Measurements from ENCODE around the gene EMC7. TPM values are rescaled to one million over a fixed set of nuclear protein-coding genes. Genes with fewer than 3 reads are reported as not detected.
"Not testable (repeated sequence)": the region's sequence is repeated elsewhere in the genome, so short reads cannot be mapped to it uniquely, and the experiment has no call there.

Gene EMC7
- total RNA-seq (2014; rRNA removed): 29.2 and 39.3 TPM in 2 replicates
- polyA plus RNA-seq (2012): 99.3 TPM

- DNase-seq (ENCODE audit: low read depth): peak; percentile 99
Measured at GRCh38 chr15:34101366-34102174, at the start of gene EMC7, which contains the start of gene PGBD4. EMC7 (minus strand) TSS chr15:34101862; CDS start chr15:34101839, 23 bp downstream. PGBD4 (plus strand) TSS chr15:34102083; CDS start chr15:34102532, 449 bp downstream.

GRCh38 chr15:34147371-34148140 is 45.9 kb upstream of the EMC7 start:
- DNase-seq (ENCODE audit: low read depth): peak; percentile 37

DNA sequence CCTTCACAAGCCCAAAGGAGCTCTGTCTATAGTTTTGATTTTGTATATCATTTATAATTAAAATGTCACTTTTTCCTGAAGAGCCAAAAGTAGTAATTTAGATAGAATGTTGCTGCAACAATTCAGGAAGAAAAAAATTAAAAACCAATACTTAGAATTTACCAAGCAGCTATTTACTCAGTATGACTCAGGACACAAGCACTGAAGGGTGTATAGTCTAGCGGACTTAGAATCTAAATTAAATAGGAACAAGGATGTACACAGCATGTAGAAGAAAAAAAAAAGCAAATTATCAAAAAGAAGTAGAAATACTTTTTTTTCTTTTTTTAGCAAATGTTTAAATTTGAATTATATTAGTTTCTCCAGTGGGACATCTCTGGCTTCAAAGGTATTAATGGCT is 31.8 kb upstream of the EMC7 start:
- no peak for DNase-seq (ENCODE audit: low read depth)

GRCh38 chr15:34132881-34133280 is 31.2 kb upstream of the EMC7 start:
- no peak for DNase-seq (ENCODE audit: low read depth)

GRCh38 chr15:34128898-34129297 is 27.2 kb upstream of the EMC7 start:
- DNase-seq (ENCODE audit: low read depth): no peak

DNA sequence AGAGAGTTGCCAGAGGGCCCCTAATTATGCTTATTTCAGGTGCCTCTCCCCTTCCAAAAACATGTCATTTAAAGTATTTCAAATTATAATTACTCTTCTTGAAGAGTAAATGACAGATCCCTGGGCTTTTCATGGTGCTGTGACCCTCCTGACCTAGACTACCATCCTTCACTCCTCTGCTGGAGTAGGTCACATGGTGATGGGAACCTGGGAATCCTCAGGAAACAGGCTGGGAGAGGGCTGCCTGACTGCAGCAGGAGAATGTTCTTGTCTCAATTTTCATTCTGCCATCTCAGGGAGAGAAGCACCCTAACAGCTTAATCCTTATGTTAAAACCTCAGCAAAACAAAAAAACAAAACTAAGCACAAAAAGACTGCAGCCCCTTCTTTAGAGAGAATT is 24.9 kb upstream of the EMC7 start:
- DNase-seq (ENCODE audit: low read depth): no peak

DNA sequence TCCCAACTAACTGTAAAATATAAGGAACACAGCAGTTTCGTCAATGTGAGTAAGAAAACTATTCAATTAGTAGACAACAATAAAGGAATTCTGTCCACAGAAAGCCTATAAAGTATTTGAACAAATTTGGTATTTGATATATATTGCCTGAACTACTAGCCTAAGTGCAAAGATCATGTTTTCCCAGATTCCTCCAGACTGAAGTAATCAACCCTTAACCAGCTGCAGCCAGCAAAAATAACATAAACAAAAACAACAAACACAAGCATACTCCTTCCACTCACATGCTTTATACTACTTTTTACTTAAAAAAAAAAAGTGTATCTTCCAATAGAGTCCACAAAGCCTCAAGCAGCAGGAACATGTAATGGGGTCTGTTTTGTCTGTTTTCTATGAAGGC is 24.3 kb upstream of the EMC7 start:
- DNase-seq (ENCODE audit: low read depth): no peak

DNA sequence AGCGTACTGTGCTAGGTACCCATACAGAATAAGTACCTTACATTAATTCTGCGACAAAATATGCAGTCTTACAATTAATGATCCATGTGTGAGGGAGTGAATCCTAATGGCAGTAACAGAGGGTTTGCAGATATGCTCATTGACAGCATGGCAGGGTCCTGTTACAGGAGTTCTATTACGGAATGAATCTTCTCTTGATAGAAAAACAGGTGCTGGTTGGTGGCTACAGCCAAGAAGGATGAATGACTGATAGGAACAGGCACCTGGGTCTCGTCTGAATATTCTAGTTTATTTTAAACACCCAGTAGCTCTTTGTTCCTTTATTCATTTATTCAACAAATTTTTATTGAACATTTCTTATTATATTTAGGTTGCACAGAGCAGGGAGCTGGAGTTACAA is 23.0 kb upstream of the EMC7 start:
- peak; percentile 6 for DNase-seq (ENCODE audit: low read depth)

GRCh38 chr15:34122771-34123183 is 21.1 kb upstream of the EMC7 start:
- peak; percentile 74 for DNase-seq (ENCODE audit: low read depth)

DNA sequence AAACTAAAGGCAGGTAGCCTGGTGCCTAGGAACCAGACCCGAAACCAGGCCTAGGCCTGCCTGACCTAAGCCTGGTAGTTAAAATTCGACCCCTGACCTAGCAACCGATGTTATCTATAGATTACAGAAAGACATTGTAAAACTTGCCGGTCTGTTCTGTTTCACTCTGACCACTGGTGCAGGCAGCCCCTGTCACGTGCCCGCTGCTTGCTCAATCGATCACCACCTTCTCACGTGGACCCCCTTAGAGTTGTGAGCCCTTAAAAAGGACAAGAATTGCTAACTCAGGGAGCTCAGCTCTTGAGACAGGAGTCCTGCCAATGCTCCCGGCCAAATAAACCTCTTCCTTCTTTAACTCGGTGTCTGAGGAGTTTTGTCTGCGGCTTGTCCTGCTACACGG is 20.1 kb upstream of the EMC7 start:
- not testable (repeated sequence) for DNase-seq (ENCODE audit: low read depth)

- not testable (repeated sequence) for DNase-seq (ENCODE audit: low read depth)
Measured at GRCh38 chr15:34120420-34120819, 18.8 kb upstream of the EMC7 start.

GRCh38 chr15:34119291-34119690 is 17.6 kb upstream of the EMC7 start:
- peak; percentile 63 for DNase-seq (ENCODE audit: low read depth)

GRCh38 chr15:34116620-34117019 is 15.0 kb upstream of the EMC7 start:
- peak; percentile 21 for DNase-seq (ENCODE audit: low read depth)

- no peak for DNase-seq (ENCODE audit: low read depth)
Measured at GRCh38 chr15:34114739-34115138, 13.1 kb upstream of the EMC7 start.

DNA sequence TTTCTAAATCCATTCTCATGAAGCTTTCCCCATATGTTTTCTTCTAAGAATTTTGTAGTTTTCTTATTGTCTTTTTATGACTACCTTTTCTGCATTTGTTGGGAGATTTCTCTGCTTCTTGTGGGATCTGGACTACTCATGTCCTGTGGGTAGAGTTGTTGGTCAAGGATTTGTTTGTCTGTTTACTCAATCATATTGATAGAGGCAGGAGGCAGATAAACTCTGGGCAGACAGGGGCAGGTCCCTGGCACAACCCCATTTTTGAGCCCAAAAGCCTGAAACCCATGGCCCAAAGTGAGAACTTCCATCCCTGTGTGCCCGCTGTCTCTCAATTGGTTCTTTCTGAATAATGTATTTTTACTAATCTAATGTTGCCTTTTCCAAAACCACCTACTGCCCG is 12.6 kb upstream of the EMC7 start:
- DNase-seq (ENCODE audit: low read depth): no peak

DNA sequence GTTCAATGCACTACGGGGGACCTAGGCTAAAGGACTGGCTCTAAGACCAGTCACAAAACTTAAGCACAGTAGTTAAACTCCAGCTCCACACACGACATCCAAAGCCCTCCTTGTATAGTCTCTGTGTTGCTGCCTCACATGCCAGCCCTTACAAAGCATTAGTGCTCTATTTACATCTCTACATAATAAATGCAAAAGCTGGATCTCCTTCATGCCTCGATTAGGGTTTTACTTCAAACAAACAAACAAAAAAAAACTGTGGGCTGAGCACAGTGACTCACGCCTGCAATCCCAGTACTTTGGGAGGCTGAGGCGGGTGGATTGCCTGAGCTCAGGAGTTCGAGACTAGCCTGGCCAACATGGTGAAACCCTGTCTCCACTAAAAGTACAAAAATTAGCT is 9.8 kb upstream of the EMC7 start:
- DNase-seq (ENCODE audit: low read depth): no peak

DNA sequence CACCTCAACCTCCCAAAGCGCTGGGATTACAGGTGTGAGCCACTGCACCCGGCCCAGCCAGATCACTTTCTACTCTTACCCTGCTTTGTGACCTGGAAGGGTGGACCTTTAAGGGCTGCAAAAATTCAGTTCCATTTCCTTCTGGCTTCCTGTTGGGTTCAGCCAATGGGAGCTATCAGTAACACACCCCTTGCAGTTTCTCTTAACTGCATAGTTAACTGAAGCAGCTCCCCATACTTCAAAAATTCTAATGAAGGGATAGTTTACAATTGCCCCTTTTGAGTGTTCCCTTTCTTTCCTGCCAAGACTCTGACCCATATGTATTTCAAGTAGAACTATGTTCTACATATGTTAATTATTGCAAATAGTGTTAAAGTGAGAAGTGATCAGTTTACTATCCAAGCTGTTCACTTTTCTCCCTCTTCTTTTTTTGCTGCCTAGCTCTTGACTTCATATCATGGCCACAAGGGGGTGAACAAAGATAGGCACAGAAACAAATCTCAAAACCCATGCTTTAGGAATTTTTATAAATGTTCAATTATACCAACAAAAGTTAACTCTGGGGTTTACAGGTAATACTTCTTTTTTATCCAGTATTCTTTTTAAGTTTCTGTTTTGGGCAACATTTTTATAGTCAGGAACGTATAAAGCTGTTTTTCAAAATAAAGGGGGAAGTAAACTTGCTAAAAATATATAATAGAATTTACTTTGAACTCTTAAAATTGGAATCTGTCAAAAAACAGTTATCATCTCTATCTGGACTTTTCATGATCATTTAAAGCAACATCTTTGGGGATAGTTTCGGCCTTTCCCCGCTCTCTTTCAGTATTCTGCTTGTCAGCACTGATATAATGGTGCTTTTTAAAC is 8.4 kb upstream of the EMC7 start:
- DNase-seq (ENCODE audit: low read depth): peak; percentile 35

DNA sequence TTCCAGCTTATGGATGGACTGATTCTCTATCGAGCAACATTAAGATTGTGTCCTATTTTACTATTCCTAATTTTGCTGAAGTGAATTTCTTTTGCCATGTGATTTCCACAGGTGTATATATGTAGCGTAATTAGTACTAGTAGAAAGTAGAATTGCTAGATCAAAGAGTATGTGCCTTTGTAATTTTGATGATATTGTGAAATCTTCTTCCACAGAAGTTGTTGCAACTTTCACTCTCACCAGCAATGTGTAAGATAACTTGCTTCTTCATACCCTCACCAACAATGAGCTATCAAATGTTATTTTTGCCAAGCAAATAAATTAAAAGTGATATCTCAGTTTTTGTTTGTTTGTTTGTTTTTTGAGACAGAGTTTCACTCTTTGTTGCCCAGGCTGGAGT is 5.7 kb upstream of the EMC7 start:
- no peak for DNase-seq (ENCODE audit: low read depth)

DNA sequence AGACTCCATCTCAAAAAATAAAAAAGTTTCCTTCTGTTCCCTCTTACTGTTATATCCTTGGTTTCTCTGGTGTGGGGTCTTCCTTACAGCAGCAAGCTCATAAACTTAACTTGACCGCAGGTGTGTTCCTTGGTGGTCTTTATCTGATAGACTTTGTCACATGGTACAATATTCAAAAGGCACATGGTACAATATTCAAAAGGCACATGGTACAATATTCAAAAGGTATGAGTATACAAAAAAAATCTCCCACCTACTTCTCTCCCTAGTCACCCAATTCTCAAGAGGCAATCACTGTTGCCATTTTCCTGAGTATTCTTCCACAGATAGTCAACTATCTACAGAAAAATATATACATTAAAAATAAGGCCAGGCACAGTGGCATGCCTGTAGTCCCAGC is 4.8 kb upstream of the EMC7 start:
- no peak for DNase-seq (ENCODE audit: low read depth)

DNA sequence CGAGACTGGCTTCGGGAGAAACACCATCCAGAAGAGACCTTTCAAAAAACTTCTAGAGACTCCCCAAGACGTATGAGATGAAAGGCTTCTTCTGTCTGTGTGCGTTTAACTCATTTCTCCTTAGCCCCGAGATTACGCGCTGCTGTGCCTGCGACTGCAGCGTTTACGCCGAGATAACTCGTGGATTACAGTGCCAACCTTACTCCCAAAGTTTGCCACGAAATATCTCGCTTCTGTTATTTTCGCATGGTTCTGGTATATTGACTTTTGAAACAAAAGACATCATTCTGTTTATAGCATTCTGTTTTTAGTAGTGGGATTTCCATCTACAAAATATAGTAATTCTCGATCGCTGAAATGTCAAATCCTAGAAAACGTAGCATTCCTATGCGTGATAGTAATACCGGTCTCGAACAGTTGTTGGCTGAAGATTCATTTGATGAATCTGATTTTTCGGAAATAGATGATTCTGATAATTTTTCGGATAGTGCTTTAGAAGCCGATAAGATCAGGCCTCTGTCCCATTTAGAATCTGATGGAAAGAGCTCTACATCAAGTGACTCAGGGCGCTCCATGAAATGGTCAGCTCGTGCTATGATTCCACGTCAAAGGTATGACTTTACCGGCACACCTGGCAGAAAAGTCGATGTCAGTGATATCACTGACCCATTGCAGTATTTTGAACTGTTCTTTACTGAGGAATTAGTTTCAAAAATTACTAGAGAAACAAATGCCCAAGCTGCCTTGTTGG is 688 bp upstream of the EMC7 start:
- no peak for DNase-seq (ENCODE audit: low read depth)

GRCh38 chr15:34099914-34100313 is 1.7 kb downstream of the EMC7 start:
- no peak for DNase-seq (ENCODE audit: low read depth)
